Parathyroid adenoma (tissue), 2 donors: ENCODE data around the gene LITAF.

ENCODE experiments used
- H2AFZ ChIP-seq: fragments of 300-600 bp; sonication (generic); one replicate; pipeline ENCODE4 v1.7.0; 2017; ENCODE audit warnings: antibody characterized with exemption, mild to moderate bottlenecking
- H3K27ac ChIP-seq: fragments of 300-600 bp; sonication (generic); one replicate; pipeline ENCODE4 v1.7.0; 2017
- H3K27me3 ChIP-seq: fragments of 300-600 bp; sonication (generic); one replicate; pipeline ENCODE4 v1.7.0; 2017; ENCODE audit warnings: low read length; ENCODE audit not compliant: control insufficient read depth, insufficient read depth
- H3K36me3 ChIP-seq: fragments of 300-600 bp; sonication (generic); one replicate; pipeline ENCODE4 v1.7.0; 2017; ENCODE audit warnings: low read length; ENCODE audit not compliant: control insufficient read depth, insufficient read depth
- H3K4me1 ChIP-seq: fragments of 300-600 bp; sonication (generic); one replicate; pipeline ENCODE4 v1.7.0; 2017; ENCODE audit warnings: control low read depth
- H3K4me2 ChIP-seq: fragments of 300-600 bp; sonication (generic); one replicate; pipeline ENCODE4 v1.7.0; 2017; ENCODE audit warnings: low read length
- H3K4me3 ChIP-seq: fragments of 300-600 bp; sonication (generic); one replicate; pipeline ENCODE4 v1.7.0; 2017; ENCODE audit warnings: low read depth, low read length
- H3K79me2 ChIP-seq: fragments of 300-600 bp; sonication (generic); one replicate; pipeline ENCODE4 v1.7.0; 2017; ENCODE audit warnings: control low read depth
- H3K9ac ChIP-seq: fragments of 300-600 bp; sonication (generic); one replicate; pipeline ENCODE4 v1.7.0; 2017; ENCODE audit warnings: mild to moderate bottlenecking
- H3K9me3 ChIP-seq: fragments of 300-600 bp; sonication (generic); one replicate; pipeline ENCODE4 v1.7.0; 2017; ENCODE audit warnings: low read length; ENCODE audit not compliant: control insufficient read depth
- TF ChIP-seq, protein P1 (sequence below): fragments of 300-600 bp; sonication (generic); IDR thresholded peaks from one replicate; pipeline ENCODE4 v1.7.0; 2017; ENCODE audit warnings: antibody characterized with exemption, mild to moderate bottlenecking
- donor health status: primary hyperparathyroidism.

The LITAF gene

GRCh38 chr16:11539641-11540050 is 47.1 kb downstream of the LITAF start:
- no peak overlapping the region for H2AFZ ChIP-seq
- TF ChIP-seq, protein P1, sequence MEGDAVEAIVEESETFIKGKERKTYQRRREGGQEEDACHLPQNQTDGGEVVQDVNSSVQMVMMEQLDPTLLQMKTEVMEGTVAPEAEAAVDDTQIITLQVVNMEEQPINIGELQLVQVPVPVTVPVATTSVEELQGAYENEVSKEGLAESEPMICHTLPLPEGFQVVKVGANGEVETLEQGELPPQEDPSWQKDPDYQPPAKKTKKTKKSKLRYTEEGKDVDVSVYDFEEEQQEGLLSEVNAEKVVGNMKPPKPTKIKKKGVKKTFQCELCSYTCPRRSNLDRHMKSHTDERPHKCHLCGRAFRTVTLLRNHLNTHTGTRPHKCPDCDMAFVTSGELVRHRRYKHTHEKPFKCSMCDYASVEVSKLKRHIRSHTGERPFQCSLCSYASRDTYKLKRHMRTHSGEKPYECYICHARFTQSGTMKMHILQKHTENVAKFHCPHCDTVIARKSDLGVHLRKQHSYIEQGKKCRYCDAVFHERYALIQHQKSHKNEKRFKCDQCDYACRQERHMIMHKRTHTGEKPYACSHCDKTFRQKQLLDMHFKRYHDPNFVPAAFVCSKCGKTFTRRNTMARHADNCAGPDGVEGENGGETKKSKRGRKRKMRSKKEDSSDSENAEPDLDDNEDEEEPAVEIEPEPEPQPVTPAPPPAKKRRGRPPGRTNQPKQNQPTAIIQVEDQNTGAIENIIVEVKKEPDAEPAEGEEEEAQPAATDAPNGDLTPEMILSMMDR = no peak
- no peak overlapping the region for H3K9ac ChIP-seq

DNA sequence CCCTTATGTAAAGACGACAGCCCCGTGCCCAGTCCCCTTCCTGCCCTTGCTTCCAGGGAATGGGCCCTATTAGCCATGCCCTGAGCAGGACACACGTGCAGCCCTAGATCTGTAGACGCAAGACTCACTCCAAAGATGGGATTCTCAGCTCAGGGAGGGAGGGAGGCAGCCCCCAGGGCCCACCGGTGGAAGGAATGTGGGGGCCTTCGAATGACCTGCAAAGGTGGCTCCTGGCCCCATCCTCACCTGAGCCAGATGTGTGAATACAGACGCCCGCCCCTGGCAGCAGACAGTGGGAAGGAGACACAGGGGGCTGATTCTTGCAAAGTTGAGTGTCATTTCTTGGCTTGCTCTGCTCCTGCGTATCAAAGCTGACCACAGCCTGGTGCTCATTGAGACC is 47.8 kb downstream of the LITAF start:
- Histone ChIP-seq H2AFZ (no peak overlapping the region), H3K4me3 (no peak overlapping the region), H3K79me2 (no peaks in the 10 kb centered on the region), H3K27me3 (no peaks in the 10 kb centered on the region), H3K4me2 (no peak overlapping the region), H3K4me1 (no peaks in the 10 kb centered on the region), H3K27ac (no peak overlapping the region), H3K9ac (no peak overlapping the region), H3K36me3 (no peaks in the 10 kb centered on the region), H3K9me3 (no peaks in the 10 kb centered on the region)
- TF ChIP-seq, protein P1 = no peak

More at GRCh38 chr16:11539641-11540050, 47.1 kb downstream of the LITAF start:
- no peak overlapping the region for H3K4me2 ChIP-seq
- no peaks in the 10 kb centered on the region for H3K36me3 ChIP-seq
- H3K79me2 ChIP-seq = no peaks in the 10 kb centered on the region
- H3K27me3 ChIP-seq = no peaks in the 10 kb centered on the region
- H3K4me3 ChIP-seq = no peak overlapping the region
- no peaks in the 10 kb centered on the region for H3K9me3 ChIP-seq
- no peak overlapping the region for H3K27ac ChIP-seq
- H3K4me1 ChIP-seq = no peaks in the 10 kb centered on the region

DNA sequence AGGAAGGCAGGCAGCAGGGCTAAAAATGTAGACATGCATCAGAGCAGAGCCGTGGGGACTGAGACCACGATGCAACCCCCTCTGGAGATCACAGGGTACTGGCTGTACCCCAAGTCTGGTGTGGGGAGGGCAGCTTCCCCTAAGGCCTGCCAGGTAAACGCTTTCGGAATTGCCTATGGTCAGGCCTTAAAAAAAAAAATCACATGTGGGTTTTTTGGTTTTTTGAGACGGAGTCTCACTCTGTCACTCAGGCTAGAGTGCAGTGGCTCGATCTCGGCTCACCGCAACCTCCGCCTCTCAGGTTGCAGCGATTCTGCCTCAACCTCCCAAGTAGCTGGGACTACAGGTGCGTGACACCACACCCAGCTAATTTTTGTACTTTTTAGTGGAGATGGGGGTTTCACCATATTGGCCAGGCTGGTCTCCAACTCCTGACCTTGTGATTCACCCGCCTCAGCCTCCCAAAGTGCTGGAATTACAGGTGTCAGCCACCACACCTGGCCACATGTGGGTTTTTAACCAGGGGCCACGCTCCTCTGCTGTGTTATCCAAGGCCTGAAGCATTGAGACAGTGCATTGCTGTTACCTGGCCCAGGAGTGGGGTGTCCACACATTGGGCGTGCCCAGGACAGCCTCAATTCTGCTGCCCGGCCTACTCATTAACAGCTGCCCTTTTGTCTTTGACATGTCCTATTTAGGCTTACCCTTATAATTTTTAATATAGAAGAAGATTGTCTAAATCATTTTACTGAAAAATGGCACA is 50.4 kb downstream of the LITAF start:
- no peak overlapping the region for H3K27ac ChIP-seq
- no peaks in the 10 kb centered on the region for H3K79me2 ChIP-seq
- no peaks in the 10 kb centered on the region for H3K4me1 ChIP-seq
- H3K9me3 ChIP-seq = no peaks in the 10 kb centered on the region
- H2AFZ ChIP-seq = no peak overlapping the region
- H3K27me3 ChIP-seq = no peaks in the 10 kb centered on the region
- H3K4me2 ChIP-seq = no peak overlapping the region
- H3K4me3 ChIP-seq = no peak overlapping the region
- H3K36me3 ChIP-seq = no peaks in the 10 kb centered on the region
- TF ChIP-seq, protein P1 = no peak
- H3K9ac ChIP-seq = no peak overlapping the region

GRCh38 chr16:11535494-11535893 is 51.2 kb downstream of the LITAF start:
- H3K4me2 ChIP-seq = no peak overlapping the region

More at GRCh38 chr16:11535494-11535893, 51.2 kb downstream of the LITAF start:
- no peaks in the 10 kb centered on the region for H3K36me3 ChIP-seq
- H3K27ac ChIP-seq = no peak overlapping the region
- no peaks in the 10 kb centered on the region for H3K9me3 ChIP-seq
- H3K27me3 ChIP-seq = no peaks in the 10 kb centered on the region
- H2AFZ ChIP-seq = no peak overlapping the region
- H3K79me2 ChIP-seq = no peaks in the 10 kb centered on the region
- no peak overlapping the region for H3K4me3 ChIP-seq
- H3K9ac ChIP-seq = no peak overlapping the region
- no peaks in the 10 kb centered on the region for H3K4me1 ChIP-seq
- TF ChIP-seq, protein P1 = no peak
